Activated T-cell treated with anti-CD3 and anti-CD28 coated beads, Interleukin-2, amount 50 U/mL, for 4 hours (primary cell): Measurements from ENCODE around the gene MMP21. TPM values are rescaled to one million over a fixed set of nuclear protein-coding genes. Genes with fewer than 3 reads are reported as not detected.

ENCODE experiments used
- ATAC-seq, 2 donors: fragments of 200-7000 bp; cut with Tn5 transposase; one replicate each; pipeline ENCODE4 v1.10.0; 2021
- DNase-seq: peaks from one replicate; pipeline ENCODE4 v3.0.0-alpha.2; 2020
- H3K27me3 Mint-ChIP-seq: one replicate; pipeline ENCODE4 v1.8.0; 2021; ENCODE audit warnings: low read depth, mixed read lengths
- H3K36me3 Mint-ChIP-seq: one replicate; pipeline ENCODE4 v1.8.0; 2022; ENCODE audit warnings: mixed read lengths; ENCODE audit not compliant: insufficient read depth
- H3K4me1 Mint-ChIP-seq: one replicate; pipeline ENCODE4 v1.8.0; 2021; ENCODE audit warnings: low read depth, mixed read lengths
- H3K4me3 Mint-ChIP-seq: one replicate; pipeline ENCODE4 v1.8.0; 2021; ENCODE audit warnings: mild to moderate bottlenecking, moderate library complexity, mixed read lengths
- H3K9me3 Mint-ChIP-seq: one replicate; pipeline ENCODE4 v1.8.0; 2021; ENCODE audit warnings: mixed read lengths
- total RNA-seq, 3 donors: library from RNA; stranded (reverse); gene quantifications; one replicate each; pipeline ENCODE4 v1.2.1, GENCODE V29; 2021

Gene MMP21
- total RNA-seq, 3 donors from 2014 or later, result not detected

GRCh38 chr10:125779403-125780327, 4.0 kb upstream of the MMP21 start:
- H3K4me1 Mint-ChIP-seq, result no peaks in the 10 kb centered on the region
- H3K9me3 Mint-ChIP-seq, result no peaks in the 10 kb centered on the region
- DNase-seq (no peak), ATAC-seq (no peak)
- no peak overlapping the region for H3K4me3 Mint-ChIP-seq
- no peaks in the 10 kb centered on the region for H3K36me3 Mint-ChIP-seq
- H3K27me3 Mint-ChIP-seq, result no peaks in the 10 kb centered on the region

GRCh38 chr10:125778556-125778955, 2.9 kb upstream of the MMP21 start:
- H3K27me3 Mint-ChIP-seq, result no peaks in the 10 kb centered on the region
- no peak for ATAC-seq
- no peaks in the 10 kb centered on the region for H3K9me3 Mint-ChIP-seq
- no peaks in the 10 kb centered on the region for H3K4me1 Mint-ChIP-seq
- H3K36me3 Mint-ChIP-seq, result no peaks in the 10 kb centered on the region
- H3K4me3 Mint-ChIP-seq, result no peak overlapping the region
- no peak for DNase-seq

- no peaks in the 10 kb centered on the region for H3K27me3 Mint-ChIP-seq
- no peaks in the 10 kb centered on the region for H3K9me3 Mint-ChIP-seq
- H3K4me1 Mint-ChIP-seq, result no peaks in the 10 kb centered on the region
- H3K4me3 Mint-ChIP-seq, result no peak overlapping the region
- ATAC-seq (no peak), DNase-seq (no peak)
- no peaks in the 10 kb centered on the region for H3K36me3 Mint-ChIP-seq
Measured at GRCh38 chr10:125777806-125778205, 2.2 kb upstream of the MMP21 start.

- Mint-ChIP-seq H3K36me3 (peaks cover under 1% of the 10 kb centered on the region), H3K9me3 (no peaks in the 10 kb centered on the region), H3K27me3 (no peaks in the 10 kb centered on the region), H3K4me3 (no peak overlapping the region), H3K4me1 (no peaks in the 10 kb centered on the region)
- DNase-seq (no peak), ATAC-seq (no peak)
Measured at GRCh38 chr10:125774581-125775191, 935 bp downstream of the MMP21 start.

GRCh38 chr10:125773687-125774543, 1.7 kb downstream of the MMP21 start:
- Mint-ChIP-seq H3K9me3 (no peaks in the 10 kb centered on the region), H3K4me3 (no peak overlapping the region), H3K4me1 (no peaks in the 10 kb centered on the region), H3K36me3 (peaks cover 6% of the 10 kb centered on the region), H3K27me3 (no peaks in the 10 kb centered on the region)
- ATAC-seq (no peak), DNase-seq (no peak)

- H3K9me3 Mint-ChIP-seq, result no peaks in the 10 kb centered on the region
- no peak overlapping the region for H3K4me3 Mint-ChIP-seq
- H3K4me1 Mint-ChIP-seq, result no peaks in the 10 kb centered on the region
- ATAC-seq (no peak), DNase-seq (no peak)
- no peaks in the 10 kb centered on the region for H3K27me3 Mint-ChIP-seq
- H3K36me3 Mint-ChIP-seq, result peaks cover 8% of the 10 kb centered on the region
Measured at GRCh38 chr10:125772864-125773180, 2.8 kb downstream of the MMP21 start.

GRCh38 chr10:125772112-125772863, 3.3 kb downstream of the MMP21 start:
- H3K4me1 Mint-ChIP-seq, result no peaks in the 10 kb centered on the region
- no peaks in the 10 kb centered on the region for H3K27me3 Mint-ChIP-seq
- no peaks in the 10 kb centered on the region for H3K9me3 Mint-ChIP-seq
- H3K36me3 Mint-ChIP-seq, result peaks cover 9% of the 10 kb centered on the region
- no peak for DNase-seq
- H3K4me3 Mint-ChIP-seq, result no peak overlapping the region
- ATAC-seq, result no peak

DNA sequence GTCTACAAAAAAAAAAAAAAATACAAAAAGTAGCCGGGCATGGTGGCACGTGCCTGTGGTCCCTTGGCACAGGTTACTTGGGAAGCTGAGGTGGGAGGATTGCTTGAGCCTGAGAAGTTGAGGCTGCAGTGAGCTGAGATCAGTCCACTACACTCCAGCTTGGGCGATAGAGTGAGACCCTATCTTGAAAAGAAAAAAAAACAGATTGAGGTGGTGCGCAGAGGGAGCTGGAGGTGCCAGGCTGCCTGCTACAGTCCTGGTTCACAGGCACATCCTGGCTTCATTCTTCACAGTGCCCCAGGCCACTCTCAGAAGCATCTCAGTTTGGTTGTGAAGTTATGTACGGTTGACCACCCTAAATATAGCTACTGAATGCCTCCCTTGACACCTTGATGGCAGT, 4.8 kb downstream of the MMP21 start:
- H3K27me3 Mint-ChIP-seq, result no peaks in the 10 kb centered on the region

DNA sequence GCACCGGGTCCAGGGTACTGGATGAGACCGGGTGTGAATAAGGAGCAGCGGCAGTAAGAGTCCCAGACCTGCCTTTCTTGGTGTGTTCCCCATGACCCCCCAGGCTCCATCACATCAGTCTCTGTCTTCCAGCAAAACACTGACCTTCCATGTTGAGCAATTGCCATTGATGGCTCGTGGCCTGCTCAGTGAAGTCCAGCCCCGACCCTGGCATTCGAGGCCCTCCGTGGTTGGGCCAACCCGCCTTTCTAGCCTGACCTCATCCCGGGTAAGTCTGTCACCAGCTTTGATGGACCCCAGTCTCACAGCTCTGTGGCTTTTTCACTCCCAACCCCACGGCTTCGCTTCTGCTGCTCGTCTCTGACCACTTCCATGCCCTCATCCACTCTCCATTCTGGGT, 6.4 kb downstream of the MMP21 start:
- Mint-ChIP-seq H3K9me3 (no peaks in the 10 kb centered on the region), H3K4me3 (no peak overlapping the region), H3K27me3 (no peaks in the 10 kb centered on the region), H3K4me1 (no peaks in the 10 kb centered on the region), H3K36me3 (peaks cover 27% of the 10 kb centered on the region)
- DNase-seq, result no peak
- no peak for ATAC-seq

More for the DNA sequence above, 4.8 kb downstream of the MMP21 start:
- Mint-ChIP-seq H3K9me3 (no peaks in the 10 kb centered on the region), H3K4me1 (no peaks in the 10 kb centered on the region), H3K36me3 (peaks cover 14% of the 10 kb centered on the region), H3K4me3 (no peak overlapping the region)
- DNase-seq (no peak), ATAC-seq (no peak)

DNA sequence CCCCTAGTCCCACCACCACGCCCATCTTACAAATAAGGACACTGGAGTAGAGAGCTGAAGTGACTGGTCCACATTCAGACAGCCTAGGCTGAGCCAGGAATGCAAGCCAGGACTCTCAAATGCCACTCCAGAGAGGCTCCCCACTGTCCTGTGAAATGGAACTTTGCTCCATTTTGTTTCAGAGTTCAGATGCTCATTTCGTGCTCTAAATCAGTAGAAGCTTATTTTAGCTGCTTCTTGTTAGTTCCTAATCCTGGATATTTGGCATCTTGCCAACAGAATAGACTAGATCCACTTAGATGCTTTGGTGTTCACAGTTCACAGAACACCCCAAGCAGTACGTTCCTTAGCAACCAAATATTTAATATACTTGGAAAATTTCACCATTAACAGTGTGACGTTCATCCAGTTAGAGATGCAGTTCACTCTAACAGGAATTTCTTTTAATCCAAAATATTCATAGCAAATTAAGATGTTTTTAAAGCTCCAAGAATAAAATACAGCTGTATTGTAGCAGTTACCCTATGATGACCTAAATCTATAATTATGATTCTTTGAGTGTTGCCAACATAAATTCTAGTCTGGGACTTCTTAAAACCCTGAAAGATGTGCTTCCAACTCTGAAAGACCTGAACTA, 7.3 kb downstream of the MMP21 start:
- Mint-ChIP-seq H3K4me1 (no peaks in the 10 kb centered on the region), H3K36me3 (peaks cover 33% of the 10 kb centered on the region), H3K9me3 (no peaks in the 10 kb centered on the region), H3K27me3 (no peaks in the 10 kb centered on the region), H3K4me3 (no peak overlapping the region)
- no peak for DNase-seq
- ATAC-seq, result no peak

- peaks cover 44% of the 10 kb centered on the region for H3K36me3 Mint-ChIP-seq
- ATAC-seq, result no peak
- no peak for DNase-seq
Measured at GRCh38 chr10:125766511-125766910, 9.1 kb downstream of the MMP21 start.

GRCh38 chr10:125765835-125766234, 9.8 kb downstream of the MMP21 start:
- H3K4me3 Mint-ChIP-seq, result no peak overlapping the region
- H3K36me3 Mint-ChIP-seq, result peaks cover 48% of the 10 kb centered on the region
- H3K9me3 Mint-ChIP-seq, result no peaks in the 10 kb centered on the region
- DNase-seq (no peak), ATAC-seq (no peak)
- no peaks in the 10 kb centered on the region for H3K4me1 Mint-ChIP-seq
- no peaks in the 10 kb centered on the region for H3K27me3 Mint-ChIP-seq

More at GRCh38 chr10:125766511-125766910, 9.1 kb downstream of the MMP21 start:
- Mint-ChIP-seq H3K27me3 (no peaks in the 10 kb centered on the region), H3K9me3 (no peaks in the 10 kb centered on the region), H3K4me1 (no peaks in the 10 kb centered on the region), H3K4me3 (no peak overlapping the region)

DNA sequence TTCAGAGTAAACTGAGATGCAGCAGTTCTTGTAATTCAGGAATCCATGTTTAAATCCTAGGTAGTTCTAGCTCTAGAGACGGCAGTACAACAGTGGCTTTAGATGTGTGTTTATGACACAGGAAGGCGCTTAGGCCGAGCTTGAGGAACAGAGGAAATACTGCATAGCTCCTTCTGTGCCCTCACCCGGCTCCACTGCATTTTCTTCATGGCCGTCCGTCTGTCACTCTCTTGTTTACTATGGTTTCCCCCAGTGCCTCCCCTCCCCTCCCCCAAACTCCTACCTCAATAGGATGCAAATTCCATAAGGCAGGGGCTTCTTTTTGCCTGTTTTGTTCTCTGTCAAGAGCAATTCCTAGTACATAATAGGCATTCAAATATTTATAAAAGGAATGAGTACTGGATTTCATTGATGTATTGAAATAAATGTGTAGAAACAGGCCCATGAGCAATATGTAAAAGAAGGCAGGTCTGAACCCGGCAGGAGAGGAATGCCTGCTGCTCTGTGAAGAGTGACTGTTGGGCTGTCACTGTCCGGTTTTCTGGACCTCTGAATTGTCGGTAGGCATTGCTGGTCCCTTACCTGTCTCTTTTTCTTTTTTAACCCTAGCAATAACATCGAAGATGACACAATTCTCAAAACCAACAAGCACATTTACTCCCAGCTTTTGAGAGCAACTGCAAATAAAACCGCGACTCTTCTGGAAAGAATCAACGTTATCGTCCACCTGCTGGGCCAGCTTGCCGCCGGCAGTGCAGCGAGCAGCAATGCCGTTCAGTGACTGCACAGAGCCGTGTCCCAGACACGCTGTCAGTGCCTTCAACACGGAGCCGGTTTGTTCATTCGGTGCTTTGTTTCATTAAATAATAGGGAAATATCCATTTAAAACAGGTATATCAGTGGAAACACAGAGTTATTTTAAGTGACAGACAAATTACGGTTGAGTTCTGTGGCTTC, 12.7 kb downstream of the MMP21 start:
- H3K4me3 Mint-ChIP-seq, result no peak overlapping the region
- H3K4me1 Mint-ChIP-seq, result no peaks in the 10 kb centered on the region
- H3K27me3 Mint-ChIP-seq, result no peaks in the 10 kb centered on the region

More for the DNA sequence above, 12.7 kb downstream of the MMP21 start:
- no peak for DNase-seq
- ATAC-seq, result no peak
- Mint-ChIP-seq H3K36me3 (peaks cover 60% of the 10 kb centered on the region), H3K9me3 (no peaks in the 10 kb centered on the region)
